Measurements from ENCODE around the gene TMPRSS4.
"Not testable (repeated sequence)": the region's sequence is repeated elsewhere in the genome, so short reads cannot be mapped to it uniquely, and the experiment has no call there.

Gene TMPRSS4

GRCh38 chr11:118061586-118062125, 15.2 kb upstream of the TMPRSS4 start:
- H3K4me3 ChIP-seq (ENCODE audit: low read length) = no peak overlapping the region
- TF ChIP-seq ZNF274 (IDR thresholded peaks at IDR 0.05; ENCODE audit: low read depth, low read length) = no peak

GRCh38 chr11:118062181-118062580, 14.7 kb upstream of the TMPRSS4 start:
- H3K4me3 ChIP-seq (ENCODE audit: low read length) = not testable (repeated sequence)

GRCh38 chr11:118062631-118063030, 14.2 kb upstream of the TMPRSS4 start:
- not testable (repeated sequence) for H3K4me3 ChIP-seq (ENCODE audit: low read length)

- no peak overlapping the region for H3K4me3 ChIP-seq (ENCODE audit: low read length)
- no peak for TF ChIP-seq ZNF274 (IDR thresholded peaks at IDR 0.05; ENCODE audit: low read depth, low read length)
These were observed 11.9 kb upstream of the TMPRSS4 start for GRCh38 chr11:118064956-118065355.

- no peak for TF ChIP-seq ZNF274 (IDR thresholded peaks at IDR 0.05; ENCODE audit: low read depth, low read length)
- no peak overlapping the region for H3K4me3 ChIP-seq (ENCODE audit: low read length)
These were observed 11.5 kb upstream of the TMPRSS4 start for GRCh38 chr11:118065384-118065783.

GRCh38 chr11:118067006-118067405, 9.9 kb upstream of the TMPRSS4 start:
- H3K4me3 ChIP-seq (ENCODE audit: low read length) = no peak overlapping the region
- TF ChIP-seq ZNF274 (IDR thresholded peaks at IDR 0.05; ENCODE audit: low read depth, low read length) = no peak

GRCh38 chr11:118068206-118068944, 8.5 kb upstream of the TMPRSS4 start:
- no peak overlapping the region for H3K4me3 ChIP-seq (ENCODE audit: low read length)
- no peak for TF ChIP-seq ZNF274 (IDR thresholded peaks at IDR 0.05; ENCODE audit: low read depth, low read length)

GRCh38 chr11:118068945-118069612, 7.8 kb upstream of the TMPRSS4 start:
- H3K4me3 ChIP-seq (ENCODE audit: low read length) = no peak overlapping the region
- TF ChIP-seq ZNF274 (IDR thresholded peaks at IDR 0.05; ENCODE audit: low read depth, low read length) = no peak

- TF ChIP-seq ZNF274 (IDR thresholded peaks at IDR 0.05; ENCODE audit: low read depth, low read length) = no peak
- H3K4me3 ChIP-seq (ENCODE audit: low read length) = no peak overlapping the region
These were observed 5.4 kb upstream of the TMPRSS4 start for GRCh38 chr11:118071416-118072030.

GRCh38 chr11:118073554-118073953, 3.3 kb upstream of the TMPRSS4 start:
- H3K4me3 ChIP-seq (ENCODE audit: low read length) = no peak overlapping the region
- TF ChIP-seq ZNF274 (IDR thresholded peaks at IDR 0.05; ENCODE audit: low read depth, low read length) = no peak

- TF ChIP-seq ZNF274 (IDR thresholded peaks at IDR 0.05; ENCODE audit: low read depth, low read length) = no peak
- H3K4me3 ChIP-seq (ENCODE audit: low read length) = no peak overlapping the region
These were observed 2.7 kb upstream of the TMPRSS4 start for GRCh38 chr11:118074091-118074685.

- no peak for TF ChIP-seq ZNF274 (IDR thresholded peaks at IDR 0.05; ENCODE audit: low read depth, low read length)
- no peak overlapping the region for H3K4me3 ChIP-seq (ENCODE audit: low read length)
These were observed 2.1 kb upstream of the TMPRSS4 start for GRCh38 chr11:118074785-118075184.

- H3K4me3 ChIP-seq (ENCODE audit: low read length) = no peak overlapping the region
- no peak for TF ChIP-seq ZNF274 (IDR thresholded peaks at IDR 0.05; ENCODE audit: low read depth, low read length)
These were observed 2.1 kb downstream of the TMPRSS4 start for GRCh38 chr11:118078911-118079411.

- H3K4me3 ChIP-seq (ENCODE audit: low read length) = no peak overlapping the region
- no peak for TF ChIP-seq ZNF274 (IDR thresholded peaks at IDR 0.05; ENCODE audit: low read depth, low read length)
These were observed 2.6 kb downstream of the TMPRSS4 start for GRCh38 chr11:118079491-118079890.
